ENCODE data around the gene ACTL7A.
"Not testable (repeated sequence)": the region's sequence is repeated elsewhere in the genome, so short reads cannot be mapped to it uniquely, and the experiment has no call there.

ACTL7A gene

GRCh38 chr9:108880738-108881316, 18.8 kb downstream of the ACTL7A start:
- no peak for DNase-seq

- no peak for DNase-seq
Observed at GRCh38 chr9:108882052-108882888, 20.2 kb downstream of the ACTL7A start.

GRCh38 chr9:108883085-108883484, 21.0 kb downstream of the ACTL7A start:
- DNase-seq, result no peak

GRCh38 chr9:108884701-108885100, 22.6 kb downstream of the ACTL7A start:
- DNase-seq, result no peak

- peak; percentile 0 to 14 for DNase-seq
Observed at GRCh38 chr9:108885643-108886348, 23.7 kb downstream of the ACTL7A start.

GRCh38 chr9:108886594-108887271, 24.7 kb downstream of the ACTL7A start:
- not testable (repeated sequence) for DNase-seq

- DNase-seq, result no peak
Observed at GRCh38 chr9:108889649-108890067, 27.6 kb downstream of the ACTL7A start.

- no peak for DNase-seq
Observed at GRCh38 chr9:108894225-108894997, 32.3 kb downstream of the ACTL7A start.

- no peak for DNase-seq
Observed at GRCh38 chr9:108897324-108898096, 35.4 kb downstream of the ACTL7A start.

GRCh38 chr9:108899023-108899695, 37.1 kb downstream of the ACTL7A start:
- not testable (repeated sequence) for DNase-seq

GRCh38 chr9:108900176-108900575, 38.1 kb downstream of the ACTL7A start:
- DNase-seq, result no peak

- DNase-seq, result no peak
Observed at GRCh38 chr9:108903420-108904103, 41.5 kb downstream of the ACTL7A start.

GRCh38 chr9:108904161-108904560, 42.1 kb downstream of the ACTL7A start:
- DNase-seq, result no peak

- no peak for DNase-seq
Observed at GRCh38 chr9:108905494-108905893, 43.4 kb downstream of the ACTL7A start.

- no peak for DNase-seq
Observed at GRCh38 chr9:108910402-108910801, 48.3 kb downstream of the ACTL7A start.

- no peak for DNase-seq
Observed at GRCh38 chr9:108910914-108911313, 48.8 kb downstream of the ACTL7A start.

- no peak for DNase-seq
Observed at GRCh38 chr9:108911820-108912219, 49.8 kb downstream of the ACTL7A start.

All from inflammatory macrophage treated with lipopolysaccharide for 1 hour (primary cell).